ENCODE results near the gene POP5.

- TF ChIP-seq ZNF565 (CRISPR knock-in tag; conservative IDR thresholded peaks at IDR 0.05; ENCODE audit: low read depth), result no peak
- TF ChIP-seq RARB (CRISPR knock-in tag; IDR thresholded peaks at IDR 0.05), result no peak
- no peak for TF ChIP-seq TCF4 (CRISPR knock-in tag; IDR thresholded peaks at IDR 0.05; ENCODE audit: borderline replicate concordance)
- no peak for TF ChIP-seq CREB5 (CRISPR knock-in tag; IDR thresholded peaks at IDR 0.05; ENCODE audit: low read depth)
- TF ChIP-seq ZNF70 (CRISPR knock-in tag; IDR thresholded peaks at IDR 0.05), result no peak
- no peak for TF ChIP-seq ZFP3 (CRISPR knock-in tag; IDR thresholded peaks at IDR 0.05)
- no peak for TF ChIP-seq ZC3H10 (CRISPR knock-in tag; IDR thresholded peaks at IDR 0.05)
- TF ChIP-seq ARNTL (CRISPR knock-in tag; IDR thresholded peaks at IDR 0.05; ENCODE audit: borderline replicate concordance, low read depth), result no peak
- TF ChIP-seq OSR1 (CRISPR knock-in tag; IDR thresholded peaks at IDR 0.05), result no peak
These were observed at the start of gene POP5 for GRCh38 chr12:120580787-120581723.
